HG03108 (cell line): ENCODE data around the gene OR51E2.
"Not testable (repeated sequence)": the region's sequence is repeated elsewhere in the genome, so short reads cannot be mapped to it uniquely, and the experiment has no call there.

ENCODE experiments used
- ATAC-seq: cut with Tn5 transposase; IDR thresholded peaks from one replicate; pipeline ENCODE4 v1.9.1; 2021; ENCODE audit warnings: moderate library complexity; ENCODE audit not compliant: unreplicated experiment

Gene OR51E2, protein sequence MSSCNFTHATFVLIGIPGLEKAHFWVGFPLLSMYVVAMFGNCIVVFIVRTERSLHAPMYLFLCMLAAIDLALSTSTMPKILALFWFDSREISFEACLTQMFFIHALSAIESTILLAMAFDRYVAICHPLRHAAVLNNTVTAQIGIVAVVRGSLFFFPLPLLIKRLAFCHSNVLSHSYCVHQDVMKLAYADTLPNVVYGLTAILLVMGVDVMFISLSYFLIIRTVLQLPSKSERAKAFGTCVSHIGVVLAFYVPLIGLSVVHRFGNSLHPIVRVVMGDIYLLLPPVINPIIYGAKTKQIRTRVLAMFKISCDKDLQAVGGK

DNA sequence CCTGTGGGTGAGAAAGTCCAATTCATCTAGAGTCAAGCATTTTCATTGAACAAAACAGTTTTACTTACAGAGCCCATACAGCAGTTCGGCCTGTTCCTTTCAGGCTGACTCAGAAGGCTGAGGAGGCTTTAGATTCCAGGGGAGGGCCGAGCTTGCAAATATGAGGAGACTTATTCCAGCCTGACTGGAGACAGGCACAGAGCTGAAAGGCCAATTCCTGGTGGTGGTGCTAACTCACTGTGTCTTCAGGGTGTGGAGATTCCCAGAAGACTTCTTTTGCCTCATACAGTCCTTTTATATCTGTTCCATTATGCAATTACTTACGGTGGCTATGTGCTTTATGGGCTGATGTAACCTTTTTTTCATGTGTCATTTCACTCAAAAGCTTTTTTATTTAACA is at the start of gene OR51E2:
Gene OR51E2 (minus strand): TSS at position 269 of the 400 bp plus-strand sequence. CDS start 15,142 bp downstream, outside the sequence.
- ATAC-seq: no peak

DNA sequence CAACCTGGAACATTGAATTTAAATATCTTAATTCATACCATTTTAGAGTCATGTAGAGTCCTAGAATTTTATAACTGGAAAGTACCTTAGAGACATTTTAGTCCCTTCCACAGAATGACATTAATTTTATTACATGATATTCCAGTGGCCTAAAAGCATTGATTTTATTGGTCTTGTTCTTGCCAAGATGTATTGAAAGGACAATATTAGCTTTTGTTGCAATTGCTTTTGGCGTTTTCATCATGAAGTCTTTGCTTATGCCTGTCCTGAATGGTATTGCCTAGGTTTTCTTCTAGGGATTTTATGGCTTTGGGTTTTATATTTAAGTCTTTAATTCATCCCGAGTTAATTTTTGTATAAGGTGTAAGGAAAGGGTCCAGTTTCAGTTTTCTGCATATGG is 43.1 kb upstream of the OR51E2 start:
- no peak for ATAC-seq

DNA sequence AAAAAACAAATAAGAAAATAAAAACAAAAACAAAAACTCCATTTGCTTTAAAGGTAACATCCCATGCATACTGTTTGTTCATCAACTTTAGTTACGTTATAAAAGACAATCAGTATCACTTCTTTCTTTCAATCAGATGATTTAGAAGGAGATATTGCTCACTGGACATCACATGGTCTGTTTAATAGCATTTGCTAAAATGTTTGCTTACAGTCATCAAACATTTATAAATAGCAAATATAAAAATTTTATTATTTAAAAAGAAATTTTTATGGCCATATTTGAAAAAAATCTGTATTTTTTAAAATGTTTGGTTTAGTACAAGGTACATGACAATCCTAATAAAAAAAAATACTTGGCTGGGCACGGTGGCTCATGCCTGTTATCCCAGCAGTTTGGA is 29.5 kb upstream of the OR51E2 start:
- ATAC-seq: no peak

DNA sequence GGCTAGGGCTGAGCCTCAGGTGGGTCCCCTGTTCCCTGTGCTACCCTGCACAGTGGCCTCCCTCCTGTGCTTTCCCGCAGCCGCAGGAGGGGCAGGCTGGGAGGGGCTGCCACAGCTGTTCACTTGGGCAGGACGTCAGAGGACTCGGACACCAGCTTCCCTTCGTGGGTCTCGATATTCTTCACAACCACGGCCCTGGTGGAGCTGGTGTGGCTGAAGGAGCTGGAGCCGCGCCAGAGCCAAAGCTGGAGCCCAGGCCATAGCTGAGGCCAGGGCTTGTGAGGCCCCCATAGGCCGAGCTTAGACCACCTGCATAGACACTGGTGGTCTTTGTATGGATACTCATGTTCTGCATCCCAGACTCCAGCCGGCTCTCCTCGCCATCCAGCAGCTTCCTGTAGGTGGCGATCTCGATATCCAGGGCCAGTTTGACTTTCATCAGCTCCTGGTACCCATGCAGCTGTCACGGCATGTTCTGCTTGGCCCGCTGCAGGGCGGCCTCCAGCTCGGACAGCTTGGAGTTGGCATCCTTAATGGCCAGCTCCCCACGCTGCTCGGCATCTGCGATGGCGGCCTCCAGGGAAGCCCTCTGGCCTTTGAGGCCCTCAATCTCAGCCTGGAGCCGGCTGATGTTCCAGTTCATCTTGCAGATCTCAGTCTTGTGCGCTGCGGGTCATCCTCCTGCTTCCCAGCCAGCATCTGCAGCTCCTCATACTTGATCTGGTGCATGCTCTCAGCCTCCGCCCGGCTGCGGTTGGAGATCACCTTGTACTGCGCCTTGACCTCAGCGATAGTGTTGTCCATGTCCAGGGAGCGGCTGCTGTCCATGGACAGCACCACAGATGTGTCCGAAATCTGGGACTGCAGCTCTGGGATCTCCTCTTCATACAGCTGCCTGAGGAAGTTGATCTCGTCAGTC is 25.2 kb upstream of the OR51E2 start:
- not testable (repeated sequence) for ATAC-seq

DNA sequence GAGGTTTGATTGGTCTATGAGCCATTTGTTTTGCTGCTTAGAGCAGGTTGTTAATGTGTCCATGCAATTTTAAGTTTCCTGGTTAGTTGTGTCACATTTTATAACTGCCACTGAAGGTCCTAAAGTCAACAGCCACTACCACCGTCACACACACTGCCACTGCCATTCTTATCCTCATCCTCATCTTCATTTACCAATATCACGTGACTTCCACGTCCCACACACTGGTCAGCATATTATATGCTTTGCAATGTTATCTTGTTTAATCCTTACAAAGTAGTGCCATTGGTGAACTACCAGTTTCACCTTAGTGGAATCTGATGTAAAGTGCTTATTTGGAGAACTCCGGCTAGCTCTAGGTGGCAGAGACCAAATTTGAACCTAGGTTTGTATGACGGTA is 16.6 kb upstream of the OR51E2 start:
- no peak for ATAC-seq

DNA sequence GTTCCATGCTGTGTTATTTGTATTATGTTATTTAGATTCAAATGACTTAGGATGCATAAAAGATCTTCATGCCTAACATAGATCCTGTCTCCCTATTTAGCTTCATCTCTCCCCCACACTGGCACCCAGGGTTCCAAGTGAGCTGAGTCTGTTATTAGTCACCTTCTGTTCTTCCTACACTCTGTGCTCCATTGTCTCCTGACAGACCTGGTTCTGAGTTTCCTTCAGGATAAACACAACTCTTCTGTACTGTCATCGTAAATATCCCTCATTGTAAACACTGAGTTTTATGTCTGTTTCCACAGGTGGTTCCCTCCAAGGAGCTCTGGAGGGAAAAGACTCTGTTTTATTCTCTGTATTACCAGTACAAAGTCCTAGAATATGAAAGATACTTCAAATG is 15.6 kb upstream of the OR51E2 start:
- no peak for ATAC-seq

DNA sequence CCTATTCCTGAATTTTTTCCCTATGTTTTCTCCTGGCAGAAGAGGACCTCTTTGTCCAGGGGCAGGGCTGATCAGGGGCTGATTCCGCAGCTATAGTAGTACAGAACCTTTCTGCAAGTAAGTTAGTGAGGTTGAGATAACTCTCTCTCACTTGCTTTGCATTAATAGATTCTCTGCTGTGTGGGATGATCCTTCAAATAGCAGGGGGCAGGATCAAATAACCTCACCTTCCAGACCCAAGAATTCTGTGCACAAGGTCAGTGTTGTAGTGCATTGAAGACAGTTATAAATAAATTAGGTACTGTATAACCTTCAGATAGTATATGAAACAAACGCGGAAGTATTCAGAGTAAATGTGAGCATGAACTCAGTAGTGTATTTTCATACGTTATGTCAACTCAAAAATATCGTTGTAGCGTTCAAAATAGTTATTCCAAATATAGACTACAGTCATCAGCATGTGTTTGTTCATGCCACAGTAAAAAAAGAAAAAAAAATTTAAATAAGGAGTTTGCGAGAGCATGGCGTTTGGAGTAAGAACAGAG is 7.2 kb upstream of the OR51E2 start:
- no peak for ATAC-seq

DNA sequence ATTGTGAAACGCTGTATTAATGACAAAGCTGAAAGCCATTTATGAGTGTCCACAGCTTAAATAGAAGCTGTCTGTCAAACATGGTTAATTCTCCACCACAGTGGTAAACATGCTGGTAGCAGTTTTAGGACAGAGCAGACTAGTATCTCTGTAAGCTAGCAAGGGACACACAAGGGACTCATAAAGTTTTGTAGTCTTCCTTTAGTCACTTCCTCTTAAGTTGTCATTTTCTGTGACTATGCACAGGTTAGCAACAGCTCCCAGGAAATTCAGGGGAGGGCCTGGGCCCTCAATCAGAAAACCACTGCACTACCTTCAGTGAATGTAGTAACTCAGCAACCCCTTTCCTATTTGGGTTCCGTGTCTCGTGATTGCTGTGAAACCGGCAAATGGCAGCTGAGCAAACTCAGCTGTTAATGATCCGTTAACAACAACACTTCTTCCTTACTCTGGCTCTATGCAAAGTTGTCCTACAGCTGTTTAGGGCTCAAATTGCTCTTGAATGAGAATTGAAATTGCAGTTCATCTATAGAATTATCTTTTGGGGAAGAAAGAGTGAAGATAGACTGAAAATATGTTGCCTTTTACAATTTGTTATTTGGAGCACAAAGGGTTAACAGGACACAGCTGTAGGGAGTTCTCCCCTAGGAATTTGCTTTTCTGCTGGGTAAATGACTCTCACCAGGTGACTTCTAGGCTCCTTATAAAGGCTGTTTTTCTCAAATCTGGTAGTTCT is 6.6 kb upstream of the OR51E2 start, which contains the start of gene MMP26:
Gene MMP26 (plus strand): TSS at position 731 of the 736 bp plus-strand sequence.
- peak; percentile 46 for ATAC-seq

DNA sequence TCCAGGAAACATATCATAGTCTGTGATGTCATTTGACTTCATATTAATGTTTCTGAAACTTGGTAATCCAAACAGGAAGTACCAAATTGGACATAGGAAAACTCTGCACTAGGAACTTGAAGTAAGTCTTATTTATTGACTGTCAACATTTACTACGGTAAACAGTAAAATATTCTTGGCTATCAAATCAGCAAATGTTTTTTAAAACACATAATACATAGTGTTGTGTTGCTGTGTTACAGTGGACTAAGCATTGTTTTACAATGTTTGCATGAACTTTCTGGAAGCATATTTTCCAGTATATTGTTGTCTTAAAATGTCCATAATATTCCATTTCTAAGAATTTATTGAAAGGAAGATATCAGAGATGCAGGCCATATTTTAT is 2.8 kb upstream of the OR51E2 start:
- ATAC-seq: no peak

DNA sequence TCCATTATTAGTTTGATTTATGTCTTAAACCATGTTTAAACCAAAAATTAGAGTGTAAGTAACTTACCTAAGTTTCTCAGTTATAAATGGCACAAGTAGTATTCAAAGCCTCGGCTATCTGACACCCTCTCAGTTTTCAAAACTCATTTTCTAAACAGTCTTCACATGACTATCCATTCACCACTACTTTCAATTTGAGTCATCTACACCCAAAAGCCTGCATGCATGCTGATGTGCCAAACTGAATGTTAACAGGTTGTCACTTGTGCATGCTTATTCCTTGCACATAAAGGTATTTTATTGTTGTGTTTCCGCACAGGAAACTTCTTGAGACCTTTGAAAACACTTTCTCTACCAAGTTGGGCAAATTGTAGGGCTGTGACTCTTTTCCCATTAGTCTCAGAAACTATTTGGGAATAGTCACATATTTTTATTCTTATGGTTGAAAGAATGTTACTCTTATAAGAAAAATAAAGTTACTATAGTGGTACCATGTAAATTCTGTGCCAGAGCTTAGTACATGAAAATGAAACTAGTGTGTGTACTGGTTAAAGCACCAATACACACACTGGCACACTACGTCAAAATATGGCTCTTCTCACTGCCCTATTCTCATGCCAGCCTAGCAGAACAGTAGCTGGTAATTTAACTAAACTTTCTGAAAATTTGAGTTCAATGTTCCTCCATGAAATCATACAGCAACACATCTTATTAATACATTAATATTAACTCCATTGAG is 2.2 kb upstream of the OR51E2 start:
- ATAC-seq: peak; percentile 86

DNA sequence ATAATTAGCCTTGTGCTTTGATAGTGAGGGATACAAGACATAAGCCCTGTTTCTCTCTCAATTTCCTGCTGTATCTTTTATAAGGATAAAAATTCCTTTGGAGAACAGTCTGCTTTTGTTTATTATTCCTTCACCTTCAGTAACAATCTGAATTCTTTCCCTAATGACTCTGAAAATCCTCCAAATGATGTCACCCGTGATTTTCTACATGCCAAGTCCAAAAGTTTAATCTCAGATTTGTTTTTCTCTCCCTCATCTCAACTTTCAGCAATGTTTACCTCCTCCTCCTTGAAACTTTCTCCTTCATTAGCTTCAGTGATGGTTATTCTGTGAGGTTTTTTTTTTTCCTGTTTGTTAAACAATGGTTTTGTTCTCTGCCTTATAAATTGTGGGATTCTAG is 2.2 kb downstream of the OR51E2 start:
- no peak for ATAC-seq

DNA sequence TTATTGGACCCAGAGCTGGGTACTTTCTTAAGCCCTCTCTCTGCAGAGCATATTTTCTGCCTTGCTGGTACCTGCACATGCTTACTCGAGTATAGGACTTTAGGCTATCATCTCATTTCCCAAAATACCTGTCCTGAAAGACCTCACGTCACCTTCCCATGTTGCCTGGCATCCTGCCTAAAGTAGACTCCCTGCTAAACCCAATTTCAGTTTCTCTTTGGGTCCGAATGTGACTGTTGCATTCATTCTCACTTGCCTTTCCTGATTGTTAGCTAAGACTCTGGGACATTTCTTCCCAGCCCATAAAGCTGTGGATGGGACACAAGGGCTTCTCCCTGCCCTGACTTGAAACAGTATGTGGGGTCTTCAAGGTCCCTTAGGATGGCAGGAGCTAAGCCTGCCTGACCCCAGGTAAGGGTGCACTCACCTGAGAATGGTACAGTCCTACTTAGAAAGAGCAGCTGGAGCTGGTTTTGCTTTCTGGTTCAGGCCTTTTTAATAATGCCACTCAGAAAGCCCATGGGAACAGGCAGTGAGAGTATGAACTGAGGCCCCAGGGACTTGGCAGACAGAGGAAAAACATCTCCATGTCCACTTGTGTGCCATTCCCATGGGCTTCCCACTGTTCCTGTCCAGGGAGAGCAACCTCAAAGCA is 12.9 kb downstream of the OR51E2 start:
- no peak for ATAC-seq

DNA sequence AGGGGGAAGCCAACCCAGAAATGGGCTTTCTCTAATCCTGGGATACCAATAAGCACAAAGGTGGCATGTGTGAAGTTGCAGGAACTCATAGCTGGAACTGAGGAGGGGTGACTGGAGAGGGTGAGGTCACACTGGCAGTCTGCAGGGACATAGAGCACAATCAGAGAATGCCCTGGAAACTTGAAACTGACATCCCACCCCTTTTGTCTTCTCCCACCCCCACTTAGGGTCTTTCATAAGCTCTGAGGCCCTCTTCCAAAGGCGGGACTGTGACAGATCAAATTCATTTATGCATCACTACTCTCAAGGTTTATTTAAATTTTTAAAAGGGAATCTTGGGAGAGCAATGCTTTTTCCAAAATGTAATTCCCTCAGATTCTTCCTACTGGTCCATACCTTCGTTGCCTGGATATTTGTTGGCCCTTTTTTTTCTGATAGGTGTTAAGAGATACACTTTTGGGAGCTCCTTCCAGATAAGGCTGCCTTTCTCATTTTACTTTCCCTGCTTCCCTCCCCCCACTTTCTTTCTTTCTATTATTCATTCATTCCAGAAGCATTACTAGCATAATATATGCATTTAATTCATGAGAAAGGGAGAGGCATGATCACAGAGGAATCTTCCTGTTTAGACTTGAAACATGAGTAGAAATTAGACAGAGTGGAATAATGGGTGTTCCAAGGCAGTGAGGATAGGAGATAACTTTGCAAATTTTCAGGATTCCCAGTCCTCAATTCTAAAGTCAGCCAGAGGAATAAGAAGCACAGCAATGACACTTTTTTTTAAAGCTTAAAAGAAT is 14.8 kb downstream of the OR51E2 start:
- no peak for ATAC-seq

DNA sequence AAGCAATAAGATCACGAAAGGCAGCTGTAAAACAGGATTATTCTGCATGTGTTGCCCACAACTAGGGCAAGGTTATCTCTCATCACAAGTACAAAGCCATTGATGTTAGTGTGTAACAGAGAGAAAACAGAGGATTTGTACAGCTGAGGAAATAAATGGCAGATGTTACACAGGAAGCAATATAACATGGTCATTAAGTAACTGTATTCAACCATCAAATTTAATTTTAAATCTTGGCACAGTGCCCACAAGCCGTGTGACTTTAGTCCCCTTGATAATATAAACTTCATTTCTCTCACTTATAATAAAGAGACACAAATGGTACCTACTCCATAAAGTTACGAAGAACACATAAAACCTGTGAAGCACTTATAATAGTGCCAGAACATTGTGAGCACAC is 17.3 kb downstream of the OR51E2 start:
- no peak for ATAC-seq

DNA sequence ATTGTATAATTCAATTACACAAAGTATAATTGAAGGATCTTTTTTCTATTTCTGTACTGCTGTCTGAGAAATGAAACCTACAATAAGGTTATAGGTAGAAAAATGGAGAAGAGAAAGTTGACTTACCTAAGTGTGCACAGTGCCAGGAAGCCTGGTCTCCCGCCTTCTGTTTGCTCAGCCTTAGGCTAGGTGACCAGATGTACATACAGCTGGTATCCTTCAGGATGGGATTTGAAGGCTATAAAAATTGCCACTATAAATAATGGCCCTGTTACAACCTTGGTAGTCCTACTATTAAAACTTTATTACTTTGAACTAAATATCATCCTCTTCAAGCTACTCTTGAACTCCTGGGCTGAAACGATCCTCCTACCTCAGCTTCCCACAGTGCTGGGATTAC is 19.7 kb downstream of the OR51E2 start:
- no peak for ATAC-seq

DNA sequence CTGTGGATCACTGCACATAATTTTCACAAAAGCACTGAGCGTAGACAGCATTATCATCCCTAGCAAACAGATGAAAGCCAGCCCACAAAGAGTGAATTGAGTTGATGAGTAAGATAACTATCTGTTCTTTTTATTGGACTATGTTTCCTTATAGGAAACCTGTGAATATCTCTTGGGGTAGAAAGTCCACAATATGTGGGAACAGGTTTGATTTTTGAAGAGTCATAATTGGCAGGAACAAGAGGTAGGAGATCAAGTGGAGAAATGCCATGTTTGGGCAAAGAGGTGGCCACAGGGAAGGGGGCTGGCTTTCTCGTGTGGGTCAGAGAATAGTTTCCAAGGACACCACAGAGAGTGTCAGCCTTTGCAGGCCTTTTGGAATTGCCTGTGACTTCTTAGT is 23.9 kb downstream of the OR51E2 start:
- ATAC-seq: no peak

DNA sequence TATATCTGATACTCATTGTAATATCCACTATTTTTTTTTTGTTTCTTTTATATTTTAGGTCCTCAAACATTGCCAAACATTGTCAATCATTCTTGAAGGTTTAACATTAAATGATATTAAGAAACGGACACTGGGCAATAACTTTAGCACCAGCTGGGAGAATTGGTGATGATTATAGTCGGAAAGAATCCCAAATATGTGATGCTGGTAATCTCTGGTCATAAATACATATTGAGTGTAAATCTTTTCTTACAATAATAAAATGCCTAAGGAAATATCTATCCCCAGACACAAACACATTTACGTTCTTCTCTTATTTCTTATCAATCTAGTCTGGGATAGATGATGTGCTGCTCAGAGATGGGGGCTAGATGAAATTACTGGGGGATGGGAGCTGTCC is 25.2 kb downstream of the OR51E2 start:
- no peak for ATAC-seq

DNA sequence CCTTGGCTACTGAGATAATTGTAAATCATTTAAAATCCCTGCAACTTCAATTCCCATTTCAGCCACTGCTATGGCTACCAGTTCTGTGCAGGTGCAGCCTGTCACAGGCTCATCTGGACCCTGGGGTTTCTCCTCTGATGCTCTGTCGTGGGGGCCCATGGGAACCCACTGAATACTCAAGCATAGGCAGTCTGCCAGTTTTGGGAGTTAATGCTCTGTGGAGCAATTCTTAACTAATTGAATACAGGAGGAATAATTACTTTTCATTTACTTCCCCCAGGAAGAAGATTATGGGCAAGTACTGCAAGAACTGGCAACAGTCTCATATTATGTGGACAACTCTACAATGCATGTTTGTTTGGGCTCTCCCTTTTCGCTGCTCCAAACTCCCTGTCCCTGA is 25.9 kb downstream of the OR51E2 start:
- no peak for ATAC-seq

DNA sequence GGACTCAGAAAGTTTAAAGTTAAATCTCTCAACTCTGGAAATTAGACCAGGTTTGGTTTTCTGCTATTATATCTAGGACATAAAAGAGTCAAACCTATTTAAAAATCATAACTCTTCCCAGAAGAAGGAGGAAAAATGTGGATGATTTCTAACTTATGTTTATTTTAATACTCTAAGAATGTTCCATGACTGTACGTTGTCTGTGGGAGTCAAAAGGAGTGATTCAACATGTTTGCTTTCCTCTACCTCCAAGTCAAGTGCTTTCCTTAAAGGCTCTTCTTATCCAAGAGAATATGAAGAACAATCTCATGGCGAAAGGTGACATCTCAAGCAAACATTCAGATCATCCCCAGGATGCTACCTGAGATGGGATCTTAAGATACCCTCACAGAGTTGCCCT is 32.2 kb downstream of the OR51E2 start:
- no peak for ATAC-seq
